Activated naive CD8-positive, alpha-beta T cell treated with anti-CD3 and anti-CD28 coated beads for 36 hours (primary cell): Measurements from ENCODE around the gene UBXN6. TPM values are rescaled to one million over a fixed set of nuclear protein-coding genes. Genes with fewer than 3 reads are reported as not detected.

Experiments used
- DNase-seq: peaks from one replicate; pipeline ENCODE4 v3.0.0; 2021
- H3K27ac Mint-ChIP-seq: one replicate; pipeline ENCODE4 v1.8.0; 2022; ENCODE audit warnings: mild to moderate bottlenecking, moderate library complexity, mixed read lengths
- H3K27me3 Mint-ChIP-seq: one replicate; pipeline ENCODE4 v1.8.0; 2022; ENCODE audit warnings: mild to moderate bottlenecking, mixed read lengths
- H3K36me3 Mint-ChIP-seq: one replicate; pipeline ENCODE4 v1.8.0; 2021; ENCODE audit warnings: mild to moderate bottlenecking, mixed read lengths
- H3K4me1 Mint-ChIP-seq: one replicate; pipeline ENCODE4 v1.8.0; 2021; ENCODE audit warnings: mixed read lengths
- H3K4me3 Mint-ChIP-seq: one replicate; pipeline ENCODE4 v1.8.0; 2022; ENCODE audit warnings: mild to moderate bottlenecking, moderate library complexity, mixed read lengths
- H3K9me3 Mint-ChIP-seq: one replicate; pipeline ENCODE4 v1.8.0; 2022; ENCODE audit warnings: mixed read lengths
- total RNA-seq, 2 experiments: library from RNA; stranded (reverse); gene quantifications; one replicate each; pipeline ENCODE4 v1.2.3, GENCODE V29; 2021

The UBXN6 gene
- total RNA-seq, 2 experiments from 2014 or later = 37.0 to 37.8 TPM

GRCh38 chr19:4477034-4477801, 19.6 kb upstream of the UBXN6 start:
- no peak overlapping the region for H3K27ac Mint-ChIP-seq
- H3K36me3 Mint-ChIP-seq = peaks cover 3% of the 10 kb centered on the region
- DNase-seq = no peak
- no peaks in the 10 kb centered on the region for H3K9me3 Mint-ChIP-seq
- H3K4me1 Mint-ChIP-seq = peaks cover 16% of the 10 kb centered on the region
- no peaks in the 10 kb centered on the region for H3K27me3 Mint-ChIP-seq
- no peak overlapping the region for H3K4me3 Mint-ChIP-seq

GRCh38 chr19:4474514-4475022, 17.0 kb upstream of the UBXN6 start:
- peak; percentile 45 for DNase-seq
- Mint-ChIP-seq H3K9me3 (no peaks in the 10 kb centered on the region), H3K4me3 (peak overlapping the region; percentile 85), H3K36me3 (peaks cover 3% of the 10 kb centered on the region), H3K27me3 (no peaks in the 10 kb centered on the region), H3K4me1 (peaks cover 21% of the 10 kb centered on the region), H3K27ac (no peak overlapping the region)

GRCh38 chr19:4473763-4474513, 16.3 kb upstream of the UBXN6 start:
- H3K4me1 Mint-ChIP-seq = peaks cover 21% of the 10 kb centered on the region
- no peak overlapping the region for H3K27ac Mint-ChIP-seq
- H3K36me3 Mint-ChIP-seq = peaks cover 3% of the 10 kb centered on the region
- H3K9me3 Mint-ChIP-seq = no peaks in the 10 kb centered on the region
- no peak for DNase-seq
- H3K4me3 Mint-ChIP-seq = peak overlapping the region; percentile 85
- H3K27me3 Mint-ChIP-seq = no peaks in the 10 kb centered on the region

GRCh38 chr19:4473011-4473762, 15.6 kb upstream of the UBXN6 start:
- H3K27ac Mint-ChIP-seq = peak overlapping the region; percentile 63
- H3K9me3 Mint-ChIP-seq = no peaks in the 10 kb centered on the region
- no peaks in the 10 kb centered on the region for H3K27me3 Mint-ChIP-seq
- H3K36me3 Mint-ChIP-seq = peaks cover 3% of the 10 kb centered on the region
- DNase-seq = no peak
- peak overlapping the region; percentile 85 for H3K4me3 Mint-ChIP-seq
- peaks cover 21% of the 10 kb centered on the region for H3K4me1 Mint-ChIP-seq

- H3K27me3 Mint-ChIP-seq = no peaks in the 10 kb centered on the region
- DNase-seq = no peak
- peak within 1 kb of the TSS; percentile 85 for H3K4me3 Mint-ChIP-seq
- H3K27ac Mint-ChIP-seq = peak within 1 kb of the TSS; percentile 63
- H3K4me1 Mint-ChIP-seq = peaks cover 21% of the 10 kb centered on the region
- H3K9me3 Mint-ChIP-seq = no peaks in the 10 kb centered on the region
- H3K36me3 Mint-ChIP-seq = peaks cover 3% of the 10 kb centered on the region
These were observed 14.8 kb upstream of the UBXN6 start, which contains the start of gene HDGFL2 for GRCh38 chr19:4472174-4472974. TSS of gene HDGFL2 (plus strand) at chr19:4472297. CDS start at chr19:4472351, 54 bp downstream.

- DNase-seq = peak; percentile 98
- peaks cover 21% of the 10 kb centered on the region for H3K4me1 Mint-ChIP-seq
- peaks cover 3% of the 10 kb centered on the region for H3K36me3 Mint-ChIP-seq
- H3K4me3 Mint-ChIP-seq = no peak overlapping the region
- H3K9me3 Mint-ChIP-seq = no peaks in the 10 kb centered on the region
- H3K27ac Mint-ChIP-seq = no peak overlapping the region
- no peaks in the 10 kb centered on the region for H3K27me3 Mint-ChIP-seq
These were observed 14.0 kb upstream of the UBXN6 start for GRCh38 chr19:4471403-4472173.

GRCh38 chr19:4467835-4468234, 10.2 kb upstream of the UBXN6 start:
- Mint-ChIP-seq H3K9me3 (no peaks in the 10 kb centered on the region), H3K36me3 (no peaks in the 10 kb centered on the region), H3K27ac (no peak overlapping the region), H3K27me3 (no peaks in the 10 kb centered on the region), H3K4me3 (no peak overlapping the region), H3K4me1 (peaks cover 4% of the 10 kb centered on the region)
- DNase-seq = no peak

GRCh38 chr19:4464815-4465581, 7.4 kb upstream of the UBXN6 start:
- no peaks in the 10 kb centered on the region for H3K4me1 Mint-ChIP-seq
- H3K4me3 Mint-ChIP-seq = no peak overlapping the region
- H3K36me3 Mint-ChIP-seq = no peaks in the 10 kb centered on the region
- DNase-seq = no peak
- no peaks in the 10 kb centered on the region for H3K27me3 Mint-ChIP-seq
- H3K9me3 Mint-ChIP-seq = no peaks in the 10 kb centered on the region
- peak overlapping the region; percentile 38 for H3K27ac Mint-ChIP-seq

GRCh38 chr19:4456843-4457653, 546 bp downstream of the UBXN6 start:
- no peaks in the 10 kb centered on the region for H3K9me3 Mint-ChIP-seq
- peak overlapping the region; percentile 86 for H3K4me3 Mint-ChIP-seq
- H3K4me1 Mint-ChIP-seq = peaks cover 13% of the 10 kb centered on the region
- H3K36me3 Mint-ChIP-seq = no peaks in the 10 kb centered on the region
- peak overlapping the region; percentile 84 for H3K27ac Mint-ChIP-seq
- peak; percentile 36 for DNase-seq
- H3K27me3 Mint-ChIP-seq = no peaks in the 10 kb centered on the region

- Mint-ChIP-seq H3K4me3 (peak overlapping the region; percentile 86), H3K27me3 (no peaks in the 10 kb centered on the region), H3K27ac (peak overlapping the region; percentile 84), H3K4me1 (peaks cover 13% of the 10 kb centered on the region), H3K9me3 (no peaks in the 10 kb centered on the region), H3K36me3 (no peaks in the 10 kb centered on the region)
- no peak for DNase-seq
These were observed 1.1 kb downstream of the UBXN6 start for GRCh38 chr19:4456476-4456842.

GRCh38 chr19:4455719-4456475, 1.7 kb downstream of the UBXN6 start:
- DNase-seq = no peak
- H3K4me3 Mint-ChIP-seq = peak overlapping the region; percentile 86
- peaks cover 13% of the 10 kb centered on the region for H3K4me1 Mint-ChIP-seq
- H3K27ac Mint-ChIP-seq = peak overlapping the region; percentile 84
- no peaks in the 10 kb centered on the region for H3K36me3 Mint-ChIP-seq
- H3K9me3 Mint-ChIP-seq = no peaks in the 10 kb centered on the region
- no peaks in the 10 kb centered on the region for H3K27me3 Mint-ChIP-seq
